Omental fat pad (tissue), 4 donors: ENCODE data around the gene BICD1. TPM values are rescaled to one million over a fixed set of nuclear protein-coding genes. Genes with fewer than 3 reads are reported as not detected.

ENCODE experiments used
- ATAC-seq: fragments of 150-250 bp; one replicate; pipeline ENCODE4 v1.9.1; 2016; ENCODE audit warnings: mild to moderate bottlenecking, moderate library complexity; ENCODE audit not compliant: low FRiP score
- DNase-seq: peaks from one replicate; pipeline ENCODE4 v3.0.0-alpha.2; 2019; ENCODE audit warnings: low spot score
- CTCF ChIP-seq, 3 donors: fragments of 450-650 bp; IDR thresholded peaks; one replicate each; pipeline ENCODE4 v1.5.1; 2016 to 2017; ENCODE audit warnings: antibody characterized with exemption in 3 of 3, mild to moderate bottlenecking in 3 of 3, moderate library complexity in 2 of 3
- total RNA-seq, 4 donors: library from RNA; depleted of rRNA; stranded (reverse); fragments of >200 nt; gene quantifications; one replicate each; pipeline ENCODE4 v1.1.0, GENCODE V29; 2016

Gene BICD1
- total RNA-seq, 4 donors from 2014 or later, result 8.0 to 19.2 (median 9.1) TPM

GRCh38 chr12:32124637-32125036 is 18.0 kb downstream of the BICD1 start:
- ATAC-seq, result no peak
- DNase-seq, result no peak
- no peak for TF ChIP-seq CTCF (IDR thresholded peaks at IDR 0.05)

GRCh38 chr12:32125455-32126084 is 18.9 kb downstream of the BICD1 start:
- DNase-seq (no peak), ATAC-seq (no peak)
- no peak for TF ChIP-seq CTCF (IDR thresholded peaks at IDR 0.05)

GRCh38 chr12:32126720-32127119 is 20.1 kb downstream of the BICD1 start:
- DNase-seq (no peak), ATAC-seq (no peak)
- TF ChIP-seq CTCF (IDR thresholded peaks at IDR 0.05), result no peak

- TF ChIP-seq CTCF (IDR thresholded peaks at IDR 0.05), result no peak
- DNase-seq, result no peak
- ATAC-seq, result no peak
These were observed 25.0 kb downstream of the BICD1 start for GRCh38 chr12:32131666-32132065.

- no peak for TF ChIP-seq CTCF (IDR thresholded peaks at IDR 0.05)
- ATAC-seq (no peak), DNase-seq (no peak)
These were observed 27.6 kb downstream of the BICD1 start for GRCh38 chr12:32134101-32134888.

GRCh38 chr12:32135967-32136366 is 29.3 kb downstream of the BICD1 start:
- ATAC-seq, result no peak
- no peak for TF ChIP-seq CTCF (IDR thresholded peaks at IDR 0.05)
- no peak for DNase-seq

- no peak for TF ChIP-seq CTCF (IDR thresholded peaks at IDR 0.05)
- ATAC-seq, result no peak
These were observed 29.8 kb downstream of the BICD1 start for GRCh38 chr12:32136404-32136803.

More at GRCh38 chr12:32136404-32136803, 29.8 kb downstream of the BICD1 start:
- no peak for DNase-seq
